ENCODE results near the gene KANK4.

- TF ChIP-seq, protein P1, sequence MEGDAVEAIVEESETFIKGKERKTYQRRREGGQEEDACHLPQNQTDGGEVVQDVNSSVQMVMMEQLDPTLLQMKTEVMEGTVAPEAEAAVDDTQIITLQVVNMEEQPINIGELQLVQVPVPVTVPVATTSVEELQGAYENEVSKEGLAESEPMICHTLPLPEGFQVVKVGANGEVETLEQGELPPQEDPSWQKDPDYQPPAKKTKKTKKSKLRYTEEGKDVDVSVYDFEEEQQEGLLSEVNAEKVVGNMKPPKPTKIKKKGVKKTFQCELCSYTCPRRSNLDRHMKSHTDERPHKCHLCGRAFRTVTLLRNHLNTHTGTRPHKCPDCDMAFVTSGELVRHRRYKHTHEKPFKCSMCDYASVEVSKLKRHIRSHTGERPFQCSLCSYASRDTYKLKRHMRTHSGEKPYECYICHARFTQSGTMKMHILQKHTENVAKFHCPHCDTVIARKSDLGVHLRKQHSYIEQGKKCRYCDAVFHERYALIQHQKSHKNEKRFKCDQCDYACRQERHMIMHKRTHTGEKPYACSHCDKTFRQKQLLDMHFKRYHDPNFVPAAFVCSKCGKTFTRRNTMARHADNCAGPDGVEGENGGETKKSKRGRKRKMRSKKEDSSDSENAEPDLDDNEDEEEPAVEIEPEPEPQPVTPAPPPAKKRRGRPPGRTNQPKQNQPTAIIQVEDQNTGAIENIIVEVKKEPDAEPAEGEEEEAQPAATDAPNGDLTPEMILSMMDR (IDR thresholded peaks at IDR 0.05), result no peak
- no peak for TF ChIP-seq POLR2A (IDR thresholded peaks at IDR 0.05)
Observed at GRCh38 chr1:62229932-62230331, 89.3 kb downstream of the KANK4 start.

Data from testis (tissue), 2 donors.